ENCODE measurements around the gene TRIP6.

DNA sequence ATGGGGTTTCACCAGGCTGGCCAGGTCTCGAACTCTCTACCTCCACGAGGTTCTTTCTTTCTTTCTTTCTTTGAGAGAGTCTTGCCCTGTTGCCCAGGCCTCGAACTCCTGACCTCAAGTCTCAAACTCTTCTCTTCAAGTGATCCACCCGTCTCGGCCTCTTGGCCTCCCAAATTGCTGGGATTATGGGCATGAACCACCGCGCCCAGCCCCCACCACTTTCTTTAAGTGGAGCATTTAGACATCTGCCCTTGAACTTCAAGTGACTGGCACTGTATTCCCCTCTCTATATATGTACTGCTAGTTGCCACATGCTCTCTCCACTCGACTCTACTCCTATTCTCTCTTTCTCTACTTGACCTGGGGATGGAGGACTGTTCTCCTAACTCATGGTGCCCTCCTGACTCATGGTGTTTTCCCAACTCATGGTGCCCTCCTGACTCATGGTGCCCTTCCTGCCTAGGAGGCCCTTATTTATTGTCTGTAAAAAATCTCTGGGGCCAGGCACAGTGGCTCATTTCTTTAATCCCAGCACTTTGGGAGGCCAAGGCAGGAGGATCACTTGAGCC is 47.8 kb downstream of the TRIP6 start:
- no peak for TF ChIP-seq CTCF (IDR thresholded peaks at IDR 0.05; ENCODE audit: borderline replicate concordance, extremely low read depth, low read length, poor library complexity, severe bottlenecking)
- TF ChIP-seq EZH2 (IDR thresholded peaks at IDR 0.05; ENCODE audit: borderline replicate concordance, low read depth, low read length, severe bottlenecking): no peak

Measured in DND-41 (cell line).